ENCODE data around the gene FOXP1.

Gene FOXP1

GRCh38 chr3:71127052-71127831 lies 456.3 kb downstream of the FOXP1 start:
- DNase-seq (ENCODE audit: low spot score): no peak

- no peak for DNase-seq (ENCODE audit: low spot score)
Measured at GRCh38 chr3:71125738-71126137, 457.8 kb downstream of the FOXP1 start.

GRCh38 chr3:71124048-71124447 lies 459.5 kb downstream of the FOXP1 start:
- DNase-seq (ENCODE audit: low spot score): no peak

GRCh38 chr3:71122641-71123040 lies 460.9 kb downstream of the FOXP1 start:
- no peak for DNase-seq (ENCODE audit: low spot score)

- DNase-seq (ENCODE audit: low spot score): no peak
Measured at GRCh38 chr3:71121429-71122167, 461.9 kb downstream of the FOXP1 start.

GRCh38 chr3:71120012-71120411 lies 463.5 kb downstream of the FOXP1 start:
- DNase-seq (ENCODE audit: low spot score): no peak

- no peak for DNase-seq (ENCODE audit: low spot score)
Measured at GRCh38 chr3:71119171-71119570, 464.4 kb downstream of the FOXP1 start.

GRCh38 chr3:71118436-71118835 lies 465.1 kb downstream of the FOXP1 start:
- DNase-seq (ENCODE audit: low spot score): no peak

- DNase-seq (ENCODE audit: low spot score): no peak
Measured at GRCh38 chr3:71117572-71118247, 465.8 kb downstream of the FOXP1 start.

- no peak for DNase-seq (ENCODE audit: low spot score)
Measured at GRCh38 chr3:71114610-71115009, 468.9 kb downstream of the FOXP1 start.

- DNase-seq (ENCODE audit: low spot score): no peak
Measured at GRCh38 chr3:71112576-71112975, 471.0 kb downstream of the FOXP1 start.

GRCh38 chr3:71111784-71112440 lies 471.6 kb downstream of the FOXP1 start:
- DNase-seq (ENCODE audit: low spot score): no peak

GRCh38 chr3:71110385-71111222 lies 472.9 kb downstream of the FOXP1 start:
- no peak for DNase-seq (ENCODE audit: low spot score)

GRCh38 chr3:71109977-71110285 lies 473.6 kb downstream of the FOXP1 start:
- DNase-seq (ENCODE audit: low spot score): no peak

GRCh38 chr3:71109241-71109976 lies 474.1 kb downstream of the FOXP1 start:
- DNase-seq (ENCODE audit: low spot score): no peak

GRCh38 chr3:71107926-71108325 lies 475.6 kb downstream of the FOXP1 start:
- no peak for DNase-seq (ENCODE audit: low spot score)

GRCh38 chr3:71104976-71105375 lies 478.6 kb downstream of the FOXP1 start:
- DNase-seq (ENCODE audit: low spot score): no peak

GRCh38 chr3:71104556-71104955 lies 479.0 kb downstream of the FOXP1 start:
- DNase-seq (ENCODE audit: low spot score): no peak

GRCh38 chr3:71104121-71104541 lies 479.4 kb downstream of the FOXP1 start:
- DNase-seq (ENCODE audit: low spot score): no peak

GRCh38 chr3:71103430-71103921 lies 480.1 kb downstream of the FOXP1 start:
- no peak for DNase-seq (ENCODE audit: low spot score)

All from globus pallidus (tissue), 1 donor.